ENCODE data around the gene CASP1. TPM values are rescaled to one million over a fixed set of nuclear protein-coding genes. Genes with fewer than 3 reads are reported as not detected.
"Not testable (repeated sequence)": the region's sequence is repeated elsewhere in the genome, so short reads cannot be mapped to it uniquely, and the experiment has no call there.

CASP1 gene
- total RNA-seq, 1 donor from 2014 or later, result 23.3 TPM

GRCh38 chr11:105044557-105045524, 9.9 kb upstream of the CASP1 start, which contains the start of gene CARD16:
Gene CARD16 (minus strand): TSS chr11:105045335. CDS start chr11:105045297, 38 bp downstream.
- DNase-seq (ENCODE audit: extremely low spot score in 2 of 2); H3K36me3 ChIP-seq; H3K27me3 ChIP-seq; intact Hi-C loops (cut with DNase I); H3K9me3 ChIP-seq: not testable (repeated sequence)
- Histone ChIP-seq H3K4me1 (peaks cover 18% of the 10 kb centered on the region), H3K4me3 (peak within 1 kb of the TSS; percentile 28 to 34), H3K27ac (peak within 1 kb of the TSS; percentile 15)
- TF ChIP-seq POLR2AphosphoS5 (IDR thresholded peaks at IDR 0.05; ENCODE audit: insufficient read depth in 1 of 2, low read depth in 1 of 2), result peak in 1 of 2 donors; percentile 42

GRCh38 chr11:105042178-105042577, 7.2 kb upstream of the CASP1 start:
- no peak overlapping the region for H3K27ac ChIP-seq
- intact Hi-C loops (cut with DNase I), result no loop called here
- no peaks in the 10 kb centered on the region for H3K9me3 ChIP-seq

GRCh38 chr11:105040703-105041102, 5.8 kb upstream of the CASP1 start:
- peaks cover 5% of the 10 kb centered on the region for H3K4me1 ChIP-seq
- H3K4me3 ChIP-seq, result no peak overlapping the region
- TF ChIP-seq POLR2AphosphoS5 (IDR thresholded peaks at IDR 0.05; ENCODE audit: insufficient read depth in 1 of 2, low read depth in 1 of 2), result no peak
- no peak for TF ChIP-seq CTCF (IDR thresholded peaks at IDR 0.05)
- TF ChIP-seq POLR2A (IDR thresholded peaks at IDR 0.05), result no peak
- no peak for DNase-seq (ENCODE audit: extremely low spot score in 2 of 2)
- intact Hi-C loops (cut with DNase I), result no loop called here
- no peak overlapping the region for H3K27ac ChIP-seq
- H3K9me3 ChIP-seq, result no peaks in the 10 kb centered on the region
- no peaks in the 10 kb centered on the region for H3K27me3 ChIP-seq
- H3K36me3 ChIP-seq, result no peaks in the 10 kb centered on the region

More at GRCh38 chr11:105042178-105042577, 7.2 kb upstream of the CASP1 start:
- no peak for TF ChIP-seq POLR2A (IDR thresholded peaks at IDR 0.05)
- TF ChIP-seq CTCF (IDR thresholded peaks at IDR 0.05), result no peak
- TF ChIP-seq POLR2AphosphoS5 (IDR thresholded peaks at IDR 0.05; ENCODE audit: insufficient read depth in 1 of 2, low read depth in 1 of 2), result no peak
- H3K36me3 ChIP-seq, result no peaks in the 10 kb centered on the region
- H3K4me3 ChIP-seq, result no peak overlapping the region
- H3K27me3 ChIP-seq, result no peaks in the 10 kb centered on the region
- DNase-seq (ENCODE audit: extremely low spot score in 2 of 2), result no peak
- H3K4me1 ChIP-seq, result peaks cover 18% of the 10 kb centered on the region

GRCh38 chr11:105034388-105034787, 556 bp downstream of the CASP1 start:
- Histone ChIP-seq H3K27ac (peak overlapping the region; percentile 75), H3K36me3 (peaks cover 0 to 15% of the 10 kb centered on the region in 2 donors), H3K4me1 (peaks cover 18% of the 10 kb centered on the region), H3K4me3 (peak overlapping the region; percentile 35 to 37)
- H3K27me3 ChIP-seq; H3K9me3 ChIP-seq; DNase-seq (ENCODE audit: extremely low spot score in 2 of 2); intact Hi-C loops (cut with DNase I): not testable (repeated sequence)

GRCh38 chr11:105033781-105034180, 1.2 kb downstream of the CASP1 start:
- Histone ChIP-seq H3K27ac (peak overlapping the region; percentile 75), H3K36me3 (peaks cover 0 to 19% of the 10 kb centered on the region in 2 donors), H3K4me3 (peak overlapping the region; percentile 35 to 37)

More at GRCh38 chr11:105033781-105034180, 1.2 kb downstream of the CASP1 start:
- Histone ChIP-seq H3K9me3 (no peaks in the 10 kb centered on the region), H3K4me1 (peaks cover 18% of the 10 kb centered on the region), H3K27me3 (no peaks in the 10 kb centered on the region)
- TF ChIP-seq CTCF (IDR thresholded peaks at IDR 0.05), result no peak
- no peak for TF ChIP-seq POLR2A (IDR thresholded peaks at IDR 0.05)
- intact Hi-C loops (cut with DNase I), result no loop called here
- DNase-seq (ENCODE audit: extremely low spot score in 2 of 2), result no peak

All from vagina (tissue), 2 donors.